HepG2 (cell line): ENCODE data around the gene PDZD4. TPM values are rescaled to one million over a fixed set of nuclear protein-coding genes. Genes with fewer than 3 reads are reported as not detected.

Experiments used
- ATAC-seq: fragments of 200-7000 bp; cut with Tn5 transposase; 3 replicates; pipeline ENCODE4 v1.9.1; 2020; ENCODE audit warnings: mild to moderate bottlenecking, moderate library complexity
- BruUV-seq: library from RNA; stranded (reverse); fragments of 400-500 nt; replicated peaks from 2 replicates; lab custom pipeline; 2021; lab: Mats Ljungman, UMichigan
- CTCF ChIA-PET: fragments of 300-600 bp; formaldehyde crosslinking; extraction: SDS; loops from one replicate; lab custom pipeline; 2021; ENCODE audit warnings: low total read pairs, inconsistent platforms, low intra/inter-chr PET ratio; lab: Yijun Ruan, JAX
- POLR2A ChIA-PET: fragments of 350-600 bp; sonication (Branson Sonifier 250); formaldehyde crosslinking; loops from one replicate; lab custom pipeline; 2020; ENCODE audit warnings: antibody characterized with exemption, inconsistent platforms; lab: Yijun Ruan, JAX
- DNase-seq: peaks from one replicate; pipeline ENCODE4 v3.0.0-alpha.2; 2015; ENCODE audit warnings: low spot score
- FAIRE-seq: peaks from 3 replicates; lab custom pipeline; 2011; peaks lifted over from hg19 to GRCh38; lab: Jason Lieb, UNC
- H2AFZ ChIP-seq: one replicate; pipeline ENCODE4 v1.6.1; 2011; ENCODE audit warnings: low read length, inconsistent platforms
- H3K27ac ChIP-seq: fragments of 300-600 bp; 3 replicates; pipeline ENCODE4 v1.8.0; 2011; ENCODE audit warnings: mixed run types, mild to moderate bottlenecking, mixed read lengths, low read length, inconsistent platforms; ENCODE audit not compliant: insufficient read depth; ENCODE audit errors: extremely low read length
- H3K27me3 ChIP-seq, 2 experiments: fragments of 200-600 bp in 1 of 2; 2 replicates in 1 of 2; 3 replicates in 1 of 2; pipeline versions ENCODE4 v1.6.0 to v1.8.0; 2011; ENCODE audit warnings: low read length in 2 of 2, mild to moderate bottlenecking in 2 of 2, moderate library complexity in 2 of 2, inconsistent platforms in 1 of 2; ENCODE audit not compliant: insufficient read depth in 2 of 2, control insufficient read depth in 1 of 2
- H3K36me3 ChIP-seq, 2 experiments: fragments of 200-600 bp in 1 of 2; replicated peaks in 1 of 2; 2 replicates in 1 of 2; 3 replicates in 1 of 2; pipeline versions ENCODE4 v1.5.1 to v1.8.0; 2011; ENCODE audit warnings: low read length in 2 of 2, inconsistent platforms in 1 of 2; ENCODE audit not compliant: insufficient read depth in 2 of 2, control insufficient read depth in 1 of 2
- H3K4me1 ChIP-seq: 2 replicates; pipeline ENCODE4 v1.5.1; 2012; ENCODE audit warnings: low read length, inconsistent platforms; ENCODE audit not compliant: insufficient read depth
- H3K4me2 ChIP-seq: 2 replicates; pipeline ENCODE4 v1.6.0; 2011; ENCODE audit warnings: low read depth, low read length, inconsistent platforms
- H3K4me3 ChIP-seq, 3 experiments: fragments of 200-600 bp in 1 of 3; sonication (generic), shearing (Covaris generic) in 1 of 3; replicated peaks in 1 of 3; 2 replicates each; pipeline ENCODE4 v1.5.1; 2011 to 2016; ENCODE audit warnings: low read length in 3 of 3, inconsistent platforms in 2 of 3, low read depth in 2 of 3, mild to moderate bottlenecking in 2 of 3, control low read depth in 1 of 3, mixed read lengths in 1 of 3; ENCODE audit not compliant: insufficient read depth in 1 of 3
- H3K79me2 ChIP-seq: one replicate; pipeline ENCODE4 v1.6.1; 2011; ENCODE audit warnings: low read length, inconsistent platforms; ENCODE audit not compliant: insufficient read depth
- H3K9ac ChIP-seq: 2 replicates; pipeline ENCODE4 v1.6.0; 2011; ENCODE audit warnings: mild to moderate bottlenecking, low read depth, low read length, inconsistent platforms; ENCODE audit not compliant: insufficient read depth
- H3K9me3 ChIP-seq: 2 replicates; pipeline ENCODE4 v1.5.1; 2012; ENCODE audit warnings: mild to moderate bottlenecking, low read length
- H4K20me1 ChIP-seq: 2 replicates; pipeline ENCODE4 v1.6.0; 2011; ENCODE audit warnings: inconsistent platforms, mild to moderate bottlenecking, low read length, moderate library complexity; ENCODE audit not compliant: insufficient read depth
- FOXM1 ChIP-seq: sonication (generic); formaldehyde crosslinking; IDR thresholded peaks from 2 replicates; pipeline ENCODE4 v1.5.0; 2020; ENCODE audit warnings: missing genetic modification reagents
- GPN1 ChIP-seq: sonication (generic); formaldehyde crosslinking; IDR thresholded peaks from 2 replicates; pipeline ENCODE4 v1.5.1; 2020; ENCODE audit warnings: missing genetic modification reagents, borderline replicate concordance
- PAF1 ChIP-seq: IDR thresholded peaks from 2 replicates; pipeline ENCODE4 v1.6.1; 2016; ENCODE audit warnings: missing genetic modification reagents, missing compliant biosample characterization
- RELA ChIP-seq: sonication (generic); formaldehyde crosslinking; IDR thresholded peaks from 2 replicates; pipeline ENCODE4 v1.4.0; 2020; ENCODE audit warnings: missing genetic modification reagents
- TBL1XR1 ChIP-seq: fragments of 150-350 bp; IDR thresholded peaks from 2 replicates; pipeline ENCODE4 v1.6.1; 2014; ENCODE audit warnings: borderline replicate concordance, low read length; ENCODE audit not compliant: partially characterized antibody
- ZBTB8A ChIP-seq: sonication (generic); formaldehyde crosslinking; IDR thresholded peaks from 2 replicates; pipeline ENCODE4 v1.4.0; 2020; ENCODE audit warnings: mild to moderate bottlenecking, low read depth, missing genetic modification reagents, borderline replicate concordance
- ZNF136 ChIP-seq: sonication (generic); formaldehyde crosslinking; IDR thresholded peaks from 2 replicates; pipeline ENCODE4 v1.8.1; 2022; ENCODE audit warnings: low read depth, mild to moderate bottlenecking, moderate library complexity, missing genetic modification reagents
- ZNF333 ChIP-seq: sonication (generic); formaldehyde crosslinking; IDR thresholded peaks from 2 replicates; pipeline ENCODE4 v1.4.0; 2020; ENCODE audit warnings: mild to moderate bottlenecking, missing genetic modification reagents, borderline replicate concordance
- ZNF441 ChIP-seq: sonication (generic); formaldehyde crosslinking; IDR thresholded peaks from 2 replicates; pipeline ENCODE4 v1.7.0; 2021; ENCODE audit warnings: missing genetic modification reagents, borderline replicate concordance
- ZNF605 ChIP-seq: sonication (generic); formaldehyde crosslinking; IDR thresholded peaks from 2 replicates; pipeline ENCODE4 v1.8.0; 2022; ENCODE audit warnings: mild to moderate bottlenecking, missing genetic modification reagents
- ZNF761 ChIP-seq: sonication (generic); formaldehyde crosslinking; conservative IDR thresholded peaks from 2 replicates; pipeline ENCODE4 v1.4.0; 2020; ENCODE audit warnings: mild to moderate bottlenecking, missing genetic modification reagents
- ZNF792 ChIP-seq: IDR thresholded peaks from 2 replicates; pipeline ENCODE4 v1.6.1; 2016
- WGBS: methylation state at CpG from one replicate; pipeline ENCODE4 v1.1.6; 2017; ENCODE audit warnings: low lambda C conversion rate; 5-methylcytosine and 5-hydroxymethylcytosine counted together
- in situ Hi-C: cut with HindIII; loops from 2 replicates; pipeline ENCODE4 v1.10.0; 2017; ENCODE audit warnings: low pct_unique_long_range_greater_than_20kb; ENCODE audit not compliant: extremely low pct_ligation_motif_present
- intact Hi-C: fragments of 100-400 bp; cut with micrococcal nuclease; formaldehyde crosslinking; loops from one replicate; pipeline ENCODE4 v1.10.0; 2022; ENCODE audit not compliant: unreplicated experiment
- polyA plus RNA-seq, 8 experiments: library from polyadenylated mRNA; depleted of rRNA in 3 of 8; stranded (reverse) in 7 of 8; unstranded in 1 of 8; fragments of >200 nt; fragmentation: Illumina TruSeq in 4 of 8; extraction: Trizol in 4 of 8; gene quantifications; 2 replicates each; pipeline versions ENCODE4 v1.2.1 to v1.2.3, GENCODE V29; 2011 to 2016; ENCODE audit warnings: low read depth in 4 of 8, missing spikeins in 1 of 8, mixed read lengths in 1 of 8; ENCODE audit not compliant: insufficient read depth in 1 of 8
- total RNA-seq, 5 experiments: library from RNA; depleted of rRNA; stranded (reverse); fragments of >200 nt; fragmentation: Illumina TruSeq; extraction: Trizol; gene quantifications; 2 replicates each; pipeline ENCODE4 v1.2.3, GENCODE V29; 2016; ENCODE audit warnings: low read depth in 1 of 5
- TF ChIP-seq, protein P1 (sequence below), 2 experiments: sonication (generic) in 1 of 2; formaldehyde crosslinking in 1 of 2; IDR thresholded peaks; 2 replicates each; pipeline versions ENCODE4 v1.4.0 to v1.6.1; 2016 to 2020; ENCODE audit warnings: borderline replicate concordance in 1 of 2, low read depth in 1 of 2, mild to moderate bottlenecking in 1 of 2, missing genetic modification reagents in 1 of 2
- TF ChIP-seq, protein P2 (sequence below): sonication (generic); IDR thresholded peaks from 2 replicates; pipeline ENCODE4 v1.6.1; 2016; ENCODE audit warnings: low read depth, borderline replicate concordance
- TF ChIP-seq, protein P3 (sequence below): sonication (generic); formaldehyde crosslinking; IDR thresholded peaks from 2 replicates; pipeline ENCODE4 v1.5.0; 2020; ENCODE audit warnings: missing genetic modification reagents

The PDZD4 gene
- total and polyA plus RNA-seq, 2 of the 13 experiments (the other 11 are each of a cell fraction or from before 2014, with no cell fraction given): not detected

DNA sequence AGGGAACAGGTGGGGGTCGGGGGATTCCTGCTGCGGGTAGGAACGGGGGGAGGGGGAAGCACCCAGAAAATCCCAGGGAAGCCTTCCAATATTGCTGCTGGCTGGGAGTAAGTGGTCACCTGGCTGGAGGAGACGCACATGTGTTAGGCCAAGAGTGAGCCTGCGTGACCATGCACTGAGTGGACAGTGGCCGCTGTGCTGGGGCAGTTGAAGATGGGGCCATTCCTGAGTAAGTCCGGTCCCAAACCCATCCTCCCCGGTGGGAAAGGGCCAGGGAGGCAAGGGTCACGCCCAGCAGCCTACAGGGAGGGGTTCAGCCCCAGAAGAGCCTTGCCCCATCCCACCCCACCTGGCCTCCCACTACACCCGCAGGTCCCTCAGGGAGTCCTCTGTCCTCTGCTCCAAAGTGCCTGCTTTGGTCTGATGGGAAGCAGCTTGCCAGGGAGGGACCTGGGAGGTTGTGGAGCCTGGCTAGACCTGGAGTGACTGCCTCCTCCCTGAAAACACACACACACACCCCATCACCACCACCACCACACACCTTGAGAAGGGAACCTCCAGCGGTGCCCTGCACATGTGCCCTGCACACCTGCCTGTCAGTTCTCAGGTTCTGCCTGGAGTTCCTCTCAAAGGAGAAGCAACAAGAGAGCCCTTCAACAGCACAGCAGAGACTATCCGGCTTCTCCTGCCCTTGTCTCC is 49.5 kb upstream of the PDZD4 start:
- ChIA-PET POLR2A (no interaction called here), CTCF (no interaction called here)
- Histone ChIP-seq H3K9me3 (no peaks in the 10 kb centered on the region), H3K27me3 (peaks cover 0 to 3% of the 10 kb centered on the region in 2 experiments; a peak in 1 of 5 replicates), H3K9ac (no peak overlapping the region), H2AFZ (no peak overlapping the region), H3K79me2 (no peaks in the 10 kb centered on the region), H3K4me3 (no peak overlapping the region), H3K4me2 (no peak overlapping the region), H3K36me3 (no peaks in the 10 kb centered on the region), H3K27ac (no peak overlapping the region), H4K20me1 (no peaks in the 10 kb centered on the region), H3K4me1 (peaks cover 51% of the 10 kb centered on the region)
- no peak for DNase-seq
- no TSS peak for BruUV-seq
- no peak for ATAC-seq
- in situ Hi-C loops (no loop called here), intact Hi-C loops (no loop called here)
- TF ChIP-seq ZNF605 (CRISPR knock-in tag): no peak
- no peak for TF ChIP-seq ZNF136 (CRISPR knock-in tag)
- no peak for TF ChIP-seq RELA (CRISPR knock-in tag)
- TF ChIP-seq, protein P1, sequence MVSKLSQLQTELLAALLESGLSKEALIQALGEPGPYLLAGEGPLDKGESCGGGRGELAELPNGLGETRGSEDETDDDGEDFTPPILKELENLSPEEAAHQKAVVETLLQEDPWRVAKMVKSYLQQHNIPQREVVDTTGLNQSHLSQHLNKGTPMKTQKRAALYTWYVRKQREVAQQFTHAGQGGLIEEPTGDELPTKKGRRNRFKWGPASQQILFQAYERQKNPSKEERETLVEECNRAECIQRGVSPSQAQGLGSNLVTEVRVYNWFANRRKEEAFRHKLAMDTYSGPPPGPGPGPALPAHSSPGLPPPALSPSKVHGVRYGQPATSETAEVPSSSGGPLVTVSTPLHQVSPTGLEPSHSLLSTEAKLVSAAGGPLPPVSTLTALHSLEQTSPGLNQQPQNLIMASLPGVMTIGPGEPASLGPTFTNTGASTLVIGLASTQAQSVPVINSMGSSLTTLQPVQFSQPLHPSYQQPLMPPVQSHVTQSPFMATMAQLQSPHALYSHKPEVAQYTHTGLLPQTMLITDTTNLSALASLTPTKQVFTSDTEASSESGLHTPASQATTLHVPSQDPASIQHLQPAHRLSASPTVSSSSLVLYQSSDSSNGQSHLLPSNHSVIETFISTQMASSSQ (IDR thresholded peaks at IDR 0.05; ENCODE audit: low read depth): no peak
- TF ChIP-seq, protein P1 (CRISPR knock-in tag; IDR thresholded peaks at IDR 0.05; ENCODE audit: borderline replicate concordance): no peak
- TF ChIP-seq ZBTB8A (CRISPR knock-in tag): no peak
- TF ChIP-seq, protein P2, sequence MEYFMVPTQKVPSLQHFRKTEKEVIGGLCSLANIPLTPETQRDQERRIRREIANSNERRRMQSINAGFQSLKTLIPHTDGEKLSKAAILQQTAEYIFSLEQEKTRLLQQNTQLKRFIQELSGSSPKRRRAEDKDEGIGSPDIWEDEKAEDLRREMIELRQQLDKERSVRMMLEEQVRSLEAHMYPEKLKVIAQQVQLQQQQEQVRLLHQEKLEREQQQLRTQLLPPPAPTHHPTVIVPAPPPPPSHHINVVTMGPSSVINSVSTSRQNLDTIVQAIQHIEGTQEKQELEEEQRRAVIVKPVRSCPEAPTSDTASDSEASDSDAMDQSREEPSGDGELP: no peak
- TF ChIP-seq, protein P3, sequence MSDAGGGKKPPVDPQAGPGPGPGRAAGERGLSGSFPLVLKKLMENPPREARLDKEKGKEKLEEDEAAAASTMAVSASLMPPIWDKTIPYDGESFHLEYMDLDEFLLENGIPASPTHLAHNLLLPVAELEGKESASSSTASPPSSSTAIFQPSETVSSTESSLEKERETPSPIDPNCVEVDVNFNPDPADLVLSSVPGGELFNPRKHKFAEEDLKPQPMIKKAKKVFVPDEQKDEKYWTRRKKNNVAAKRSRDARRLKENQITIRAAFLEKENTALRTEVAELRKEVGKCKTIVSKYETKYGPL (CRISPR knock-in tag): no peak
- TF ChIP-seq FOXM1 (CRISPR knock-in tag): no peak
- no peak for TF ChIP-seq PAF1 (CRISPR knock-in tag)
- TF ChIP-seq ZNF441 (CRISPR knock-in tag): no peak
- no peak for TF ChIP-seq TBL1XR1
- TF ChIP-seq ZNF333 (CRISPR knock-in tag): no peak
- no peak for TF ChIP-seq ZNF792 (CRISPR knock-in tag)
- TF ChIP-seq GPN1 (CRISPR knock-in tag): no peak
- no peak for TF ChIP-seq ZNF761 (CRISPR knock-in tag)
- no peak for FAIRE-seq
- WGBS: no CpG with 5 or more reads among the region's 12 CpGs
